ENCODE measurements around the gene OPCML. TPM values are rescaled to one million over a fixed set of nuclear protein-coding genes. Genes with fewer than 3 reads are reported as not detected.

Gene OPCML
- total and polyA plus RNA-seq, 2 donors (not counting 1 experiment from before 2014, with no cell fraction given) = not detected

DNA sequence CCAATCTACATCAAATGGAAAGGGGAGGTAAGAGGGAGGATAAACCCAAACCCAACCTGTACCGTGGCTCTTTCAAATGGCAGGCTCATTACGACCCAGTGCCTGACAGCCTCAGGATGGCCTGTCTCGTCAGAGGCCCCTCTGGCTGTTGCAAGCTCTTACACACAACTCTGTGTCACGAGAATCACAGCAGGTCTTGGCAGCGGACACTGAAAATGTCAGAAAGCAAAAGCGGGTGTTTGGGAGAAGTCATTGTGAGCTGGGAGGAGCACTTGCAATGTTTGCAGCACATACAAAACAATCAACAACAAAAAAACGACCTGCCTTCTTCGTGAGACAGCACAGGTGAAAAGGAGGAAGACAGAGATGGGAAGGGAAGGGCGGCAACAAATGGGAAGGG, 248.1 kb downstream of the OPCML start:
- no peak overlapping the region for H3K4me2 ChIP-seq (replicated peaks; ENCODE audit: low read depth, low read length, poor library complexity, severe bottlenecking)
- H3K27ac ChIP-seq (ENCODE audit: low read length in 2 of 2) = no peak overlapping the region
- ChIA-PET CTCF (no interaction called here), POLR2A (no interaction called here)
- no peak overlapping the region for H3K4me3 Mint-ChIP-seq
- H3K9me3 Mint-ChIP-seq (ENCODE audit: insufficient read depth) = no peaks in the 10 kb centered on the region
- intact Hi-C loops (cut with micrococcal nuclease) = no loop called here
- no peak for ATAC-seq (ENCODE audit: low read depth)
- no peaks in the 10 kb centered on the region for H3K79me2 ChIP-seq (ENCODE audit: control insufficient read depth, insufficient read depth, low read length)
- H4K20me1 ChIP-seq (ENCODE audit: control insufficient read depth, insufficient read depth, low read length, poor library complexity, severe bottlenecking) = no peaks in the 10 kb centered on the region
- no peaks in the 10 kb centered on the region for H3K27me3 ChIP-seq (replicated peaks in 1 of 4; ENCODE audit: control extremely low read depth in 1 of 4, control insufficient read depth in 3 of 4, insufficient read depth in 4 of 4, low read length in 3 of 4)
- no peak overlapping the region for H3K4me3 ChIP-seq (ENCODE audit: control extremely low read depth in 1 of 5, extremely low read depth in 1 of 5, insufficient read depth in 1 of 5, low read depth in 2 of 5, low read length in 4 of 5)
- no peak for DNase-seq
- no peaks in the 10 kb centered on the region for H3K4me1 ChIP-seq (ENCODE audit: control insufficient read depth in 2 of 2, insufficient read depth in 2 of 2, low read length in 2 of 2)
- no peaks in the 10 kb centered on the region for H3K4me1 Mint-ChIP-seq
- no peak overlapping the region for H2AFZ ChIP-seq (ENCODE audit: insufficient read depth, low read depth, low read length, poor library complexity, severe bottlenecking)
- TF ChIP-seq, protein P1, sequence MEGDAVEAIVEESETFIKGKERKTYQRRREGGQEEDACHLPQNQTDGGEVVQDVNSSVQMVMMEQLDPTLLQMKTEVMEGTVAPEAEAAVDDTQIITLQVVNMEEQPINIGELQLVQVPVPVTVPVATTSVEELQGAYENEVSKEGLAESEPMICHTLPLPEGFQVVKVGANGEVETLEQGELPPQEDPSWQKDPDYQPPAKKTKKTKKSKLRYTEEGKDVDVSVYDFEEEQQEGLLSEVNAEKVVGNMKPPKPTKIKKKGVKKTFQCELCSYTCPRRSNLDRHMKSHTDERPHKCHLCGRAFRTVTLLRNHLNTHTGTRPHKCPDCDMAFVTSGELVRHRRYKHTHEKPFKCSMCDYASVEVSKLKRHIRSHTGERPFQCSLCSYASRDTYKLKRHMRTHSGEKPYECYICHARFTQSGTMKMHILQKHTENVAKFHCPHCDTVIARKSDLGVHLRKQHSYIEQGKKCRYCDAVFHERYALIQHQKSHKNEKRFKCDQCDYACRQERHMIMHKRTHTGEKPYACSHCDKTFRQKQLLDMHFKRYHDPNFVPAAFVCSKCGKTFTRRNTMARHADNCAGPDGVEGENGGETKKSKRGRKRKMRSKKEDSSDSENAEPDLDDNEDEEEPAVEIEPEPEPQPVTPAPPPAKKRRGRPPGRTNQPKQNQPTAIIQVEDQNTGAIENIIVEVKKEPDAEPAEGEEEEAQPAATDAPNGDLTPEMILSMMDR (IDR thresholded peaks at IDR 0.05) = no peak
- TF ChIP-seq EZH2 (IDR thresholded peaks at IDR 0.05; ENCODE audit: borderline replicate concordance, insufficient read depth, low read depth, low read length, poor library complexity, severe bottlenecking) = no peak
- H3K36me3 ChIP-seq (replicated peaks in 1 of 2; ENCODE audit: control extremely low read depth in 1 of 2, control insufficient read depth in 1 of 2, extremely low read depth in 1 of 2, insufficient read depth in 2 of 2, low read length in 1 of 2) = no peaks in the 10 kb centered on the region
- peaks cover 0 to 5% (median 0%) of the 10 kb centered on the region in 3 donors for H3K9me3 ChIP-seq (ENCODE audit: control extremely low read depth in 1 of 3, control insufficient read depth in 2 of 3, insufficient read depth in 1 of 3, low read length in 2 of 3)
- no peaks in the 10 kb centered on the region for H3K27me3 Mint-ChIP-seq
- no peak overlapping the region for H3K27ac Mint-ChIP-seq
- 80% methylated on average over 4 of the region's 9 CpGs for WGBS (ENCODE audit: insufficient coverage)
- H3K9ac ChIP-seq (ENCODE audit: low read length) = no peak overlapping the region

DNA sequence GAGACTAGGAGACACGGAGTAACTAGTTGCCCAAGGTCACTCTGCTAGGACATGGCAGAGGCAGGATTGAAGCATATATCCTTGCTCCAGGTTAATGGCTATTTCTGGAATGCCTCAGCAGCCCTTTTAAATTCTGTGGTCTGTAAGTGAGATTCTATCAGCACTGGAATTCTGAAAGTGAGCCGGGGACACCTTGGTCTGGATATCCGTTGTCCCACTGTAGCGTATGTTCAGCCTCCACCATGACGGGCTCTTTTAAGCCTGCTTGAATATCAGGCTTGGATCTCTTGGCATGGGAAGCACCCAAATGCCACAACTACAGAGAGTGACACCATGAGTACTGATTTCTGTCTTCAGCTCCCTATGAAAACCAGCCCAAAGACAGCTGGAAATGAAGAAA, 254.4 kb downstream of the OPCML start:
- 91% methylated on average over 5 of the region's 5 CpGs for WGBS (ENCODE audit: insufficient coverage)
- DNase-seq (no peak), ATAC-seq (ENCODE audit: low read depth) (no peak)
- H3K27ac ChIP-seq (ENCODE audit: low read length in 2 of 2) = no peak overlapping the region
- peaks cover 0 to 12% (median 0%) of the 10 kb centered on the region in 3 donors for H3K9me3 ChIP-seq (ENCODE audit: control extremely low read depth in 1 of 3, control insufficient read depth in 2 of 3, insufficient read depth in 1 of 3, low read length in 2 of 3)
- H3K27me3 ChIP-seq (replicated peaks in 1 of 4; ENCODE audit: control extremely low read depth in 1 of 4, control insufficient read depth in 3 of 4, insufficient read depth in 4 of 4, low read length in 3 of 4) = no peaks in the 10 kb centered on the region
- TF ChIP-seq EZH2 (IDR thresholded peaks at IDR 0.05; ENCODE audit: borderline replicate concordance, insufficient read depth, low read depth, low read length, poor library complexity, severe bottlenecking) = no peak
- TF ChIP-seq, protein P1 (IDR thresholded peaks at IDR 0.05) = no peak
- no peak overlapping the region for H3K4me2 ChIP-seq (replicated peaks; ENCODE audit: low read depth, low read length, poor library complexity, severe bottlenecking)
- H4K20me1 ChIP-seq (ENCODE audit: control insufficient read depth, insufficient read depth, low read length, poor library complexity, severe bottlenecking) = no peaks in the 10 kb centered on the region
- H3K27ac Mint-ChIP-seq = no peak overlapping the region
- intact Hi-C loops (cut with micrococcal nuclease) = no loop called here
- no peaks in the 10 kb centered on the region for H3K36me3 ChIP-seq (replicated peaks in 1 of 2; ENCODE audit: control extremely low read depth in 1 of 2, control insufficient read depth in 1 of 2, extremely low read depth in 1 of 2, insufficient read depth in 2 of 2, low read length in 1 of 2)
- no peaks in the 10 kb centered on the region for H3K9me3 Mint-ChIP-seq (ENCODE audit: insufficient read depth)
- no peak overlapping the region for H2AFZ ChIP-seq (ENCODE audit: insufficient read depth, low read depth, low read length, poor library complexity, severe bottlenecking)
- POLR2A ChIA-PET = no interaction called here
- H3K4me3 Mint-ChIP-seq = no peak overlapping the region
- H3K4me3 ChIP-seq (ENCODE audit: control extremely low read depth in 1 of 5, extremely low read depth in 1 of 5, insufficient read depth in 1 of 5, low read depth in 2 of 5, low read length in 4 of 5) = no peak overlapping the region
- CTCF ChIA-PET = no interaction called here
- no peaks in the 10 kb centered on the region for H3K4me1 ChIP-seq (ENCODE audit: control insufficient read depth in 2 of 2, insufficient read depth in 2 of 2, low read length in 2 of 2)
- H3K79me2 ChIP-seq (ENCODE audit: control insufficient read depth, insufficient read depth, low read length) = no peaks in the 10 kb centered on the region
- no peaks in the 10 kb centered on the region for H3K27me3 Mint-ChIP-seq
- H3K4me1 Mint-ChIP-seq = no peaks in the 10 kb centered on the region
- H3K9ac ChIP-seq (ENCODE audit: low read length) = no peak overlapping the region
